SK-N-SH (cell line): ENCODE results near the gene GRIK5.

Experiments
- EP300 ChIP-seq, 2 experiments: IDR thresholded peaks; 2 replicates each; pipeline versions ENCODE4 v1.4.0 to v1.6.1; 2012; ENCODE audit warnings: borderline replicate concordance in 1 of 2, low read depth in 1 of 2, low read length in 1 of 2
- EZH2phosphoT487 ChIP-seq: fragments of 200-600 bp; sonication (generic); IDR thresholded peaks from 2 replicates; pipeline ENCODE4 v1.6.1; 2017; ENCODE audit warnings: low read depth, mixed run types, mild to moderate bottlenecking, antibody characterized with exemption, moderate library complexity, borderline replicate concordance
- FOXM1 ChIP-seq: IDR thresholded peaks from 2 replicates; pipeline ENCODE4 v1.4.0; 2012; ENCODE audit warnings: low read depth, mild to moderate bottlenecking
- GABPA ChIP-seq: IDR thresholded peaks from 2 replicates; pipeline ENCODE4 v1.4.0; 2012; ENCODE audit warnings: low read depth, mild to moderate bottlenecking
- MEF2A ChIP-seq: IDR thresholded peaks from 2 replicates; pipeline ENCODE4 v1.4.0; 2012; ENCODE audit warnings: low read depth, borderline replicate concordance
- PBX3 ChIP-seq: IDR thresholded peaks from 2 replicates; pipeline ENCODE4; 2012
- POLR2AphosphoS5 ChIP-seq: IDR thresholded peaks from 2 replicates; pipeline ENCODE4 v1.6.1; 2012; ENCODE audit warnings: low read depth, low read length
- SIN3A ChIP-seq: IDR thresholded peaks from 2 replicates; pipeline ENCODE4 v1.6.1; 2012; ENCODE audit warnings: low read depth, mild to moderate bottlenecking, low read length, moderate library complexity, borderline replicate concordance
- TCF12 ChIP-seq: IDR thresholded peaks from 2 replicates; pipeline ENCODE4 v1.4.0; 2012
- YY1 ChIP-seq: IDR thresholded peaks from 2 replicates; pipeline ENCODE4 v1.4.0; 2012; ENCODE audit warnings: low read depth, mild to moderate bottlenecking
- TF ChIP-seq, protein P1 (sequence below): fragments of 200-600 bp; sonication (generic); IDR thresholded peaks from 2 replicates; pipeline ENCODE4 v1.6.1; 2017; ENCODE audit warnings: antibody characterized with exemption, mild to moderate bottlenecking, moderate library complexity
- TF ChIP-seq, protein P2 (sequence below): IDR thresholded peaks from 2 replicates; pipeline ENCODE4 v1.6.1; 2012; ENCODE audit warnings: mild to moderate bottlenecking, low read depth, low read length, moderate library complexity

- TF ChIP-seq FOXM1 = no peak
- TF ChIP-seq, protein P1, sequence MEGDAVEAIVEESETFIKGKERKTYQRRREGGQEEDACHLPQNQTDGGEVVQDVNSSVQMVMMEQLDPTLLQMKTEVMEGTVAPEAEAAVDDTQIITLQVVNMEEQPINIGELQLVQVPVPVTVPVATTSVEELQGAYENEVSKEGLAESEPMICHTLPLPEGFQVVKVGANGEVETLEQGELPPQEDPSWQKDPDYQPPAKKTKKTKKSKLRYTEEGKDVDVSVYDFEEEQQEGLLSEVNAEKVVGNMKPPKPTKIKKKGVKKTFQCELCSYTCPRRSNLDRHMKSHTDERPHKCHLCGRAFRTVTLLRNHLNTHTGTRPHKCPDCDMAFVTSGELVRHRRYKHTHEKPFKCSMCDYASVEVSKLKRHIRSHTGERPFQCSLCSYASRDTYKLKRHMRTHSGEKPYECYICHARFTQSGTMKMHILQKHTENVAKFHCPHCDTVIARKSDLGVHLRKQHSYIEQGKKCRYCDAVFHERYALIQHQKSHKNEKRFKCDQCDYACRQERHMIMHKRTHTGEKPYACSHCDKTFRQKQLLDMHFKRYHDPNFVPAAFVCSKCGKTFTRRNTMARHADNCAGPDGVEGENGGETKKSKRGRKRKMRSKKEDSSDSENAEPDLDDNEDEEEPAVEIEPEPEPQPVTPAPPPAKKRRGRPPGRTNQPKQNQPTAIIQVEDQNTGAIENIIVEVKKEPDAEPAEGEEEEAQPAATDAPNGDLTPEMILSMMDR = no peak
- TF ChIP-seq SIN3A = no peak
- no peak for TF ChIP-seq TCF12
- no peak for TF ChIP-seq PBX3
- TF ChIP-seq POLR2AphosphoS5 = no peak
- no peak for TF ChIP-seq GABPA
- TF ChIP-seq EP300 (IDR thresholded peaks at IDR 0.05; ENCODE audit: borderline replicate concordance in 1 of 2, low read depth in 1 of 2, low read length in 1 of 2) = no peak
- no peak for TF ChIP-seq MEF2A
- no peak for TF ChIP-seq YY1
- TF ChIP-seq, protein P2, sequence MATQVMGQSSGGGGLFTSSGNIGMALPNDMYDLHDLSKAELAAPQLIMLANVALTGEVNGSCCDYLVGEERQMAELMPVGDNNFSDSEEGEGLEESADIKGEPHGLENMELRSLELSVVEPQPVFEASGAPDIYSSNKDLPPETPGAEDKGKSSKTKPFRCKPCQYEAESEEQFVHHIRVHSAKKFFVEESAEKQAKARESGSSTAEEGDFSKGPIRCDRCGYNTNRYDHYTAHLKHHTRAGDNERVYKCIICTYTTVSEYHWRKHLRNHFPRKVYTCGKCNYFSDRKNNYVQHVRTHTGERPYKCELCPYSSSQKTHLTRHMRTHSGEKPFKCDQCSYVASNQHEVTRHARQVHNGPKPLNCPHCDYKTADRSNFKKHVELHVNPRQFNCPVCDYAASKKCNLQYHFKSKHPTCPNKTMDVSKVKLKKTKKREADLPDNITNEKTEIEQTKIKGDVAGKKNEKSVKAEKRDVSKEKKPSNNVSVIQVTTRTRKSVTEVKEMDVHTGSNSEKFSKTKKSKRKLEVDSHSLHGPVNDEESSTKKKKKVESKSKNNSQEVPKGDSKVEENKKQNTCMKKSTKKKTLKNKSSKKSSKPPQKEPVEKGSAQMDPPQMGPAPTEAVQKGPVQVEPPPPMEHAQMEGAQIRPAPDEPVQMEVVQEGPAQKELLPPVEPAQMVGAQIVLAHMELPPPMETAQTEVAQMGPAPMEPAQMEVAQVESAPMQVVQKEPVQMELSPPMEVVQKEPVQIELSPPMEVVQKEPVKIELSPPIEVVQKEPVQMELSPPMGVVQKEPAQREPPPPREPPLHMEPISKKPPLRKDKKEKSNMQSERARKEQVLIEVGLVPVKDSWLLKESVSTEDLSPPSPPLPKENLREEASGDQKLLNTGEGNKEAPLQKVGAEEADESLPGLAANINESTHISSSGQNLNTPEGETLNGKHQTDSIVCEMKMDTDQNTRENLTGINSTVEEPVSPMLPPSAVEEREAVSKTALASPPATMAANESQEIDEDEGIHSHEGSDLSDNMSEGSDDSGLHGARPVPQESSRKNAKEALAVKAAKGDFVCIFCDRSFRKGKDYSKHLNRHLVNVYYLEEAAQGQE = no peak
- TF ChIP-seq EZH2phosphoT487 = no peak
These were observed 18.6 kb downstream of the GRIK5 start for GRCh38 chr19:42051166-42052115.
